NB4 (cell line): ENCODE measurements around the gene CHCHD4.

Source experiments
- MYC ChIP-seq: IDR thresholded peaks from 2 replicates; pipeline ENCODE4 v1.6.1; 2011; ENCODE audit warnings: low read depth, low read length
- POLR2A ChIP-seq: IDR thresholded peaks from 2 replicates; pipeline ENCODE4 v1.6.1; 2011; ENCODE audit warnings: mild to moderate bottlenecking; ENCODE audit not compliant: insufficient read length; ENCODE audit errors: extremely low read depth
- TF ChIP-seq, protein P1 (sequence below): IDR thresholded peaks from one replicate; pipeline ENCODE4 v1.5.1; 2012; ENCODE audit warnings: low read depth, low read length
- TF ChIP-seq, protein P2 (sequence below): IDR thresholded peaks from 2 replicates; pipeline ENCODE4 v1.6.1; 2011; ENCODE audit warnings: low read depth, low read length

DNA sequence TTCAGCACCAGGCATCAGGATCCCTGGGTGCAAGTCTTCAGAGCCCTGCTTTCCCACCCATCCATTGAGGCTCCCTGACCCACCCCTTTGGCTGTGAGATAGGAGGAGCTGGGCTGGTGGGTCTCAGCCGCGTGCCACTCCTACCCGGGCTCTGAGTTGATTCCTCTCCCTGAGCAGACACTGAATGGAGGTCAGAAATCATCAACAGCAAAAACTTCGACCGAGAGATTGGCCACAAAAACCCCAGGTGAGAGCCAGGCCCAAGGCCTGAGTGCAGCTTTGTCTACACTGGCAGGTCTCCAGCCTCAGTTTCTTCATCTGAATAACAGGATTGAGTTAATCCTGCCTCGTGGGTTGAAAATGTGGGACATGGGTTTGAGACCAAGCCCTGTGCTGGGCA lies 8.0 kb upstream of the CHCHD4 start:
- TF ChIP-seq POLR2A: no peak
- TF ChIP-seq, protein P1, sequence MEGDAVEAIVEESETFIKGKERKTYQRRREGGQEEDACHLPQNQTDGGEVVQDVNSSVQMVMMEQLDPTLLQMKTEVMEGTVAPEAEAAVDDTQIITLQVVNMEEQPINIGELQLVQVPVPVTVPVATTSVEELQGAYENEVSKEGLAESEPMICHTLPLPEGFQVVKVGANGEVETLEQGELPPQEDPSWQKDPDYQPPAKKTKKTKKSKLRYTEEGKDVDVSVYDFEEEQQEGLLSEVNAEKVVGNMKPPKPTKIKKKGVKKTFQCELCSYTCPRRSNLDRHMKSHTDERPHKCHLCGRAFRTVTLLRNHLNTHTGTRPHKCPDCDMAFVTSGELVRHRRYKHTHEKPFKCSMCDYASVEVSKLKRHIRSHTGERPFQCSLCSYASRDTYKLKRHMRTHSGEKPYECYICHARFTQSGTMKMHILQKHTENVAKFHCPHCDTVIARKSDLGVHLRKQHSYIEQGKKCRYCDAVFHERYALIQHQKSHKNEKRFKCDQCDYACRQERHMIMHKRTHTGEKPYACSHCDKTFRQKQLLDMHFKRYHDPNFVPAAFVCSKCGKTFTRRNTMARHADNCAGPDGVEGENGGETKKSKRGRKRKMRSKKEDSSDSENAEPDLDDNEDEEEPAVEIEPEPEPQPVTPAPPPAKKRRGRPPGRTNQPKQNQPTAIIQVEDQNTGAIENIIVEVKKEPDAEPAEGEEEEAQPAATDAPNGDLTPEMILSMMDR: no peak
- no peak for TF ChIP-seq MYC
- TF ChIP-seq, protein P2, sequence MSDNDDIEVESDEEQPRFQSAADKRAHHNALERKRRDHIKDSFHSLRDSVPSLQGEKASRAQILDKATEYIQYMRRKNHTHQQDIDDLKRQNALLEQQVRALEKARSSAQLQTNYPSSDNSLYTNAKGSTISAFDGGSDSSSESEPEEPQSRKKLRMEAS: no peak
